PC-9 (cell line): ENCODE results near the gene MAVS.

Experiments
- CTCF ChIP-seq: fragments of 200-600 bp; sonication (generic); conservative IDR thresholded peaks from 2 replicates; pipeline ENCODE4 v1.6.1; 2017; ENCODE audit warnings: mixed run types, antibody characterized with exemption, mild to moderate bottlenecking, moderate library complexity
- EZH2 ChIP-seq: fragments of 200-600 bp; sonication (generic); IDR thresholded peaks from 2 replicates; pipeline ENCODE4 v1.8.0; 2017; ENCODE audit warnings: antibody characterized with exemption, low read depth

GRCh38 chr20:3898639-3899038, 52.0 kb downstream of the MAVS start:
- TF ChIP-seq CTCF (no peak), EZH2 (no peak)
